RPMI8226 (cell line): Measurements from ENCODE around the gene COX7A1.

ENCODE experiments used
- DNase-seq: peaks from one replicate; pipeline ENCODE4 v3.0.0-alpha.2; 2015

COX7A1 gene

DNA sequence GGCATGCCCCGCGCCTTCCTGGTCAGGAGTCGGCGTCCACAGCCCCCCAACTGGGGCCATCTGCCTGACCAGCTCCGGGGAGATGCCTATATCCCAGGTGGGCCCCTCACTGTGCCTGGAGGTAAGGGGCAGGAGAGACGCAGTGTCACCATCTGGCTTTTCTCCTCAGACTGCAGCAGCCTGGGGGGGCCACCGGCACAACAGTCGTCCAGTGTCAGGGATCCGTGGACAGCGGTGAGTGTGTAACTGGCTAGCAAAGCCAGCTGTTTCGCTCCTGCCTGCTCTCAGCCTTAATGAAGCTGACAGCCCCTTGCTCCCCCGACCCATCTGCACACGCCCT lies 41.1 kb downstream of the COX7A1 start:
- DNase-seq, result no peak

DNA sequence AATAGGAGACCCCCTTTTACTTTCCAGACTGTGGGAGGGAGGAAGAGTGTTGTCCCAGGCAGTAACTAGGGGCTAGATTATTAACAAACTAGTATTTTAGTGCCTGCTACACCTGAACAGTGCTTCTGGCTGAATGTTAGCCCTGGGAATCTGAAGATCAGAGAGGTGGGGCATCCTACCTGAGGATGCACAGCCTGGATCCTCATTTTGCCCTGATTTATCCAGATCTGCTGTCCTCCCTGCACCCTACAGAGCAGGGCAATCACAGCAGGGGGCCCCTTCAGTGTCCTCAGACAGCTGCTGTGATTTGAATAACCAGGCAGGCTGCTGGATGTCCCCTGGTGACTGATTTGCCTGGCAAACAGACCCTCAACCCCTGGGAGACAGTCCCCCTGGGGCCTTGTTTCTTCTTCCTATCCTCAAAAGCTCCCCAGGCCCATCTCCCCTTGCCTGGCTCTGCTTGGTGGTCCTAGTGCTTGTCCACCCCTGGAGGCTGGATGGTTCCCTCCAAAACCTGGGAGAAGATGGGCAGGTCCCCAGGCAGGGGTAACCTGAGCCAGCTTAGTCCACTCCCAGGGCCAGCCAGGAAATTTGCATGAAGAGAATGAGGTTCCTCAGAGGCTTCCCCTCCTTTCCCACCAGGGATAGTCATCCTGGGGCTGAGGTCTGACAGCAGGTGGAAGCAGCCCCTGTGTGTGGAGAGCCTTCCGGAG lies 41.6 kb downstream of the COX7A1 start, which contains the start of gene OVOL3:
OVOL3 (plus strand) TSS at position 657 of the 713 bp plus-strand sequence. CDS start 60 bp downstream, outside the sequence.
- DNase-seq, result no peak

DNA sequence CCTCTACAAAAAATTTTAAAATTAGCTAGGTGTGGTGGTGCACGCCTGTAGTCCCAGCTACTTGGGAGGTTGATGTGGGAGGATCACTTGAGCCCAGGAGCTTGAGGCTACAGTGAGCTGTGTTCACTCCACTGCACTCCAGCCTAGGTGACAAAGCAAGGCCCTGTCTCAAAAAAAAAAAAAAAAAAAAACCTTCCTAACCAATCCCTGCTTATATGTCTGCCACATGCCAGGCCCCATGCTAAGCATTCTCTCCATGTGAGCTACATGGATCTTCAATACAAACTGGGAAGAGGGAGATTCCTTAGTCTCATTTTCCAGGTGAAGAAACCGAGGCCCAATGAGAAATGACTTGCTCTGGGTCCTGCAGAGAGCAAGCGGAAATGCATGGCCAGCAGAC lies 43.6 kb downstream of the COX7A1 start:
- DNase-seq, result no peak

- DNase-seq, result no peak
These were observed 45.3 kb downstream of the COX7A1 start for GRCh38 chr19:36106991-36107390.

GRCh38 chr19:36106441-36106840 lies 45.8 kb downstream of the COX7A1 start:
- DNase-seq, result no peak

GRCh38 chr19:36103842-36104552 lies 48.2 kb downstream of the COX7A1 start:
- no peak for DNase-seq

- no peak for DNase-seq
These were observed 49.1 kb downstream of the COX7A1 start for GRCh38 chr19:36103040-36103626.

DNA sequence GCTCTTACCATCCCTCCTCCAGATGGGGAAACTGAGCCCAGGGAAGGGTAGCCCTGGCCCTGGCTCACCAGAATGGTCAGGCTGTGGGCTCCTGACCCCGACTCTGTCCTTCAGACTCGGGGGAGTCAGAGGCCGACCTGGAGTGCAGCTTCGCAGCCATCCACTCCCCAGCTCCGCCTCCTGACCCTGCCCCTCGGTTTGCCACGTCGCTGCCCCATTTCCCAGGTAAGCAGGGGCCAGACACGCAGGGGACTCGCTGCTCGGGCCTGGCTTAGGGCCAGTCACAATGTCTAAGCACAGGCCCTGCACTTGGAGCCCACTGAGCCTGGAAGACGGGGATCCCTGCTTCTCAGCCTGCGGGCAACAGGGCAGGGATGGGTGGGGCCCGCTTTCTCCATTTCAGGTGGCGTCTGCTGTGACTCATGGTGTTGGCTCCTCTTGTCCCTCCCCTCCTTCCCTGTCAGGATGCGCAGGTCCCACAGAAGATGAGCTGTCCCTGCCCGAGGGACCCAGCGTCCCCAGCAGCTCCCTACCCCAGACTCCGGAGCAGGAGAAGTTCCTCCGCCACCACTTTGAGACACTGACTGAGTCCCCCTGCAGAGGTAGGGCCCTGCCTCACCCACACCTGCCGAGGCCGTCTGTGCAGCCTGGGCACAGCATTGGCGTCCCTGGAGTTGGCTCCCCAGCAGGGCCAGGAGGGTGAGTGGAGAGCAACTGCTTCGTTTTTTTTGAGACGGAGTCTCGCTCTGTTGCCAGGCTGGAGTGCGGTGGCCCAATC lies 50.5 kb downstream of the COX7A1 start:
- DNase-seq, result no peak
